GM18909 (cell line): ENCODE data around the gene TUBB4B.
A peak's percentile ranks its signal among the peaks of the same experiment; 100 is the strongest.
"Not testable (repeated sequence)": the region's sequence is repeated elsewhere in the genome, so short reads cannot be mapped to it uniquely, and the experiment has no call there.

Experiments used
- ATAC-seq: cut with Tn5 transposase; IDR thresholded peaks from one replicate; pipeline ENCODE4 v1.9.1; 2021; ENCODE audit warnings: mild to moderate bottlenecking; ENCODE audit not compliant: unreplicated experiment, poor library complexity

Gene TUBB4B

DNA sequence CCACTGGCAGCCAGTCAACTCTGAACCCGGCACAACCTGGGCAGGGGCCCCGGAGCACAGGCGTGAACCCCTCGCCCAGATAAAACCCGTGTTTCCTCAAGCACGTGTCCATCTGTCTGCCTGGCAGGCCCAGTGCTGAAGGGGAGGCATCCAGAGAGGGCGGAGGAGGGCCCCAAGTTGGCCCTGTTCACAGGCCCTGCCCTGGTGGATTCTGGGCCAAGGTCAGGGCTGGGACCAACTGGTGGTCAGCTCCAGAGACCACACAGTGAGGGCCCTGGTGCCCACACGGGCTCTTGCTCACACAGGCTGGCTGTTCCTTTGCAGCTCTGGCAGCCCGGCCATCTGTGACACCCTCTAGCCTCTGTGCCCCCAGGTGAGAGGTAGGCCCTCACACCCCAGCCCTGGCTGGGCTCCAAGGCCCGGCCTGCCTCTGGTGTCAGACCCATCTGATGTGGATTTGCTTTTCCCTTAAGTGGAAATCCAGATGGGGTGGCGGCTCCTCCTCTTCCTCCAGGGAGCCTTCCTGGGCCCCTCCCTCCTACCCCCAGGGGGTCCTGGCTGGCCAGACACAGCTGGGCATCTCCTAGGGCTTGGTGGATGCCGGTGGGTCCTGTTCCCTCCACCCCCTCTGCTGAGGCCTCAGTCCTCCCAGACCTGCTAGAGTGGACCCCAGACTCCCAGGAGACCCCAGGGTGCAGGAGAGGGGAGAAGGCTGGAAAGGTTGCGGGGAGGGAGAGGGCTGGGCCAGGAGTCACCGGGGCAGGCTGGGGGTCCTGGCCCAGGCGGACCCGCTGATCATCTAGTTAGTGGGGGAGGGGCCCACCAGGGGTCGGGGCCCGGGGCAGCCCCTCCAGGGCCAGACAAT, 9.5 kb downstream of the TUBB4B start:
- ATAC-seq, result no peak

DNA sequence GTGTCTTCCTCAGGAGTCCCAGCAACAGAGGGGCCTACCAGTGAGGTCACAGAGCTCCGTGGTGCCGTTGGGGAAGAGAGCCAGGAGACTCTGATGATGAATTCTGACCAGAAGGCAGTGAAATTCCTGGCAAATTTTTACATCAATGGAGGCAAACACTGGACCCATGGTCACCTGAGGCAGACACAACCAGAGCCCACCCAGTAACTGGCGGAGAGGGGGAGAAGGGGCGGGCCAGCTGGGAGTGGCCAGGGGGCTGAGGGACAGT, 10.0 kb downstream of the TUBB4B start, which contains the start of gene STPG3:
TSS of gene STPG3 (plus strand) at position 93 of the 268 bp plus-strand sequence. CDS start at position 94, 1 bp downstream.
- no peak for ATAC-seq

DNA sequence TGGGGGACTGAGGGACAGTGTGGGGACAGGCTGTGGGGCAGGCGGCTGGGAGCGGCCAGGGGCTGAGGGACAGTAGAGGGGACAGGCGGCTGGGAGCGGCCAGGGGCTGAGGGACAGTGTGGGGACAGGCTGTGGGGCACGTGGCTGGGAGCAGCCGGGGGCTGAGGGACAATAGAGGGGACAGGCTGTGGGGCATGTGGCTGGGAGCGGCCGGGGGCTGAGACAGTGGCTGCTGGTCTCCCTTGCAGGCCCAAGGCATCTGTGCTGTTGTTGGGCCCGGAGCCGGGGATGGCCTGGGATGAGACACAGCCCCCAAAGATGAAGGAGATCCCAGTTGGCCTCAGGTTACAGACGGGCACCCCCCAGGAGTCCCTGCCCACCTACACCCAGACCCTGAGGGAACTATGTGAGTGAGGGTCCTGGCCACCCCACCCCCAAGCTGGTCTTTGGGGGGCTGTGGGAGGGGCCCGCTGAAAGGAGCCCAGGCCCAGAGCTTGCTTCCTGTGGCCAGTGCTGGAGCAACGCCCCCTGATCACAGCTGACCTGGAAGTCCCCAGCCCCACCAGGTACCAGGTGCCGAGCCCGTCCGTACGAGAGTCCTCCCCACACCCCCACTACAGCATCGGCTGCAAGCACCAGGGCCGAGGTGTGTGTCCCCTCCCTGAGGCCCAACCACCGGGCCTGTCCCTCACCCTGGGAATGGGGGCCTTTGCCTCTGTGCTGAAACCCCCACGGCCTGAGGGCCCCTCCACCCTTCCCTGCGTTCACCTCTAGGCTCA, 10.6 kb downstream of the TUBB4B start:
- no peak for ATAC-seq

DNA sequence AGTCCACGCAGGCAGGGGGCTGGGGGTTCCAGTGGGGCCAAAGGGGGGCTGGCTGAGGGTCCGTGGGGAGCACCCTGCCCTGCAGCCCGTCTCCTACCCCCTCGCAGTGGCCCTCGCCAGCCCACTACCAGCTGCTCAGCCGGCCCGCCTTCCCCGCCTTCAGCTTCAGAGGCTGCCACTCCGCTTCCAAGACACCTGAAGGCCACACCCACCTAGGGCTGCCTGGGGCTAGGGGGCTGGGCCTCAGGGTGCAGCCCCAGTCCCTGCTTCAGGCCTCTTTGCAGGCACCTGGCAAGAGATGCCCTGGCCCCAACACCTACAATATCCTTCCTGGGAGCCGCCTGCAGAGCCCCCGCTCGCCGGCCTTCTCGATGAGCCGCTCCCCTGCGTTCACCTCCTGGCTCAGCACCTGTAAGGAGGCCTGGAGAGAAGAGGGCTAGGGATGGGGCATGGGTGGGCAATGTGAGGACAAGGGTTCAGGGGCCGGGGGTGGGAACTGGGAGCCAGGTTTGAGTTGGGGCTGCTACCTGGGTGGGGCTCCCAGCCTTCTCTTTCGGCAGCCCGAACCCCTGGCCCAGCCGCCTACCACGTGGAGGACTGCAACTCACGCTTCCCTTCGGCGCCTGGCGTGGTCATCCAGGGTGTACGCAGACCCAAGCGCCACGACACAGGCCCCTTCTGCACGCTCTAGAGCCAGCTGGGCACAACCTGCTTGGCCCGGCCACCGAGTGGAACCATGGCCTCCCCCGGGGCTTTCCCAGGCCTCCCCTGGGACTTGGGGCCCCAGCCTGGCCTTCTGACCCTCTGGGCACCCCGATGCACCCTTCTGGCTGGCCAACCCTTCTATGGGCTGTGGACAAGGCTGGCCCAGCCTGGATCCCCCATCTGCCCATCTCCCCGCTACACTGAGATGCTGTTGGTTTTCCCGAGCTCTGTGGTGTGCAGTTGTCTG, 11.7 kb downstream of the TUBB4B start:
- no peak for ATAC-seq

DNA sequence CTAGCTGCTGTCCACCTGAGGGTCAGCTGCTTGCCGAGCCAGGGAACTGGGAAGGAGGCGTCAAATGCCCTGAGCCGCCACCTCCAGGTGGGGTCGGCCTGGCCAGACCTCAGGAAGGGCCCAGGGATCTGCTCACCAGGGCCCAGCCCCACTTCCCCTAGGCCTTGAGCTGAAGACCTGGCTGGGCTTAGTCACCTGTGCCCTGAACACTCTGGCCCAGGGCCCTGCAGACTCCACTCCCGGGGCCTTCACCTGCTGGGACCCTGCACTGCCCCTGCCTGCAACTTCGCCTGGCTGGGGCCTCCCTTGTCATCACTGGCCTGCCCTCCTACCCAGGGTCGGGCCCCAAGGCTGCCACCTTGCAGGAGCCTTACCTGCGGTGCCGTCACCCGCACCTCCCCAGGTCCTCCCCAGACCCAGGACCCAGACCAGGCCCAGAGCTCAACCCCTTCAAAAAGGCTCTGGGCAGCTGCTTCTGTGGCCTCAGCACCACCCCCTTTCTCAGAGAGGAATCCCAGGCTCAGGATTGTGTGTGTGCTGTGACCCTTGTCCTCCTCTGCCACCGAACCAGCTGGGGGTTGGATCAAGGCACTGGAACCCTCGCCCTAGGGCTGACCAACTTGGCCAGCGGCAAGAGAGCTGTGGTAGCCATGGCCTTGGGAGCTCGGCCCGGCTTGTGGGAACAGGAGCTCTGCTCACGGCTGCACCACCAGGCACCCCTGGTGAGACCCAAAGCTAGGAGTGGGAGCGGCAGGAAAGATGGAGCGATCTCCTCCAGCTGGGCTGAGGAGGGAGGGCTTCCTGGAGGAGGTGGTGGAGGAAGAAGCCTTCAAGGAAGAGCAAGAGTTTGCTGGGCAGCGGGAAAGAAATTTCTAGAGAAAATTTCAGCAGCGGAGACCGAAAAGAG, 12.9 kb downstream of the TUBB4B start:
- no peak for ATAC-seq

DNA sequence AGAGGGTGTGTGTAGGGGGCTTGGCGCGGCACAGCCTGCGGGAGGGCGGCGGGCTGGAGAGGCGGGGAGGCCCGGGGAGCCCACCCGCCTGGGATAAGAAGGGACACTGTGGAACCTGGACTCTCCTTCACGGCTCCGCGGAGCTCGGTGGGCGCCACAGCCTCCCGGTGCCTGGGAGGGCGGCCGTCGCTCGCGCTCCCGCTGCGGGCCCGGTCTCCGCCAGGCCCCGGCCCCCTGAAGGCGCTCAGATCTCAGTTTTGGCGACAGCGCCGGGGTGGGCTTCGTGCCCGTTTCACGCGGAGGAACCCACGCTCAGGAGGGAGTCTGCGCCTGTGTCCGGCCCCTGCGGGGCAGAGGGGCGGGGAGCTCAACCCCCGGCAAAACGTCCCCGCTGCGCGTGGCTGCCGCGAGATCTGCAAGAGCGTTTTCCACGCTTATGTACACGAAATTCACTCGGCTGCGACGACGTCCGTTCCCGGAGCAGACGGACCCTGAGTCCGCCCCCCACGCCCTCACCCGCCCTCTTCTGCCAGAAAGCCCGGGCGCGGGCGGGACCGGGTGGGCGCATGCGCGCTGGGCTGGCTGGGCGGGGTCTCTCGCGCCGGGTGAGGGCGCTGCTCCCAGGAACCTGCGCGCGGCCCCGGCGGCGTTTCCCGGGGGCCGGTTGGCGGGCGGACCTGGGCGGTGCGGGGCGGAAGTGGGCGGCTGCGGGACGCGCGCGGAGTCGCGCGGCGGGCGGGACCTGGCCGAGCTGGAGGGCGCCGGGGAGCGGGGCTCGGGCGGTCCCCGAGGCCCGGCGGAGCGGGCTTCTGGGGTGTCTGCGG, 13.7 kb downstream of the TUBB4B start, which contains the start of gene NELFB:
TSS of gene NELFB (plus strand) at position 704 of the 824 bp plus-strand sequence.
- peak; percentile 76 for ATAC-seq

DNA sequence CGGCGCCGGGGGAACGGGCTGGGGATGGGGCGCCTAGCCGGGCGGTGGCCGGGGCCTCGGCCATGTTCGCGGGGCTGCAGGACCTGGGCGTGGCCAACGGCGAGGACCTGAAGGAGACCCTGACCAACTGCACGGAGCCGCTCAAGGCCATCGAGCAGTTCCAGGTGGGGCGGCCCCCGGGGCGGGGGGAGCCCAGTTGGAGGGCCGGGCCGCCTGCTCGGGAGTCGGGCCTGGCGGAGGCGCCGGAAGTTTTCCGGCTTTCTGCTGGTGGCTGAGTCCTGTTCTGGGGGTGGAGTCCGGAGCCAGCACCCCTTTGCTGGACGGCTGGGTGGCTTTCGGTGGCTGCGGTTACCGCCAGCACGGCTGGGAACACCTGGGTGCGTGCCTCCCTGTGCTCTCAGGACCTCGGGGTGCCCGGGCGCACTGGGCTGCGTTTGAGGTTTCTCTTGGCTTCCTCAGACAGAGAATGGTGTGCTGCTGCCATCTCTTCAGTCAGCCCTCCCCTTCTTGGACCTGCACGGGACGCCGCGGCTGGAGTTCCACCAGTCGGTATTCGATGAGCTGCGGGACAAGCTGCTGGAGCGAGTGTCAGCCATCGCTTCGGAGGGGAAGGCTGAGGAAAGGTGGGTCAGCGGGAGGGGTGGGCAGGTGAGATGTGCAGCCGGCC, 14.5 kb downstream of the TUBB4B start:
- peak; percentile 33 for ATAC-seq

DNA sequence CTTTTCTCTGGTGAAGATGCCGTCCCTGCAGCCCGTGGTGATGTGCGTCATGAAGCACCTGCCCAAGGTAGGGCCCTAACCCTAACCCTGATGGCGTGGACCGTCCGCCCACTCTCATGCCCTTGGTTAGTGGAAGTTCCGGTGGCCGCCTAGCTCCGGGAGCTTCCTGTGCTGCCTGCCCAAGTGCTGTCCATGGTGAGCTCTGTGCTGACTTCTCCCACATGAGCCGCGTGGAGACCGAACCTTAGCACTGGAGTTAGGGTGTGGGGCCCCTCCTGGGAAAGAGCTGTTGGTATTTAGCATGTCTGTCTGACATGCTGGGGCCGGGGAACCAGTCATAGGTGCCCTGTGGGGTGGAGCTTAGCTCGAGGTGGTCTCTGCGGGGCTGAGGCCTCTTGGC, 15.3 kb downstream of the TUBB4B start:
- ATAC-seq, result no peak

DNA sequence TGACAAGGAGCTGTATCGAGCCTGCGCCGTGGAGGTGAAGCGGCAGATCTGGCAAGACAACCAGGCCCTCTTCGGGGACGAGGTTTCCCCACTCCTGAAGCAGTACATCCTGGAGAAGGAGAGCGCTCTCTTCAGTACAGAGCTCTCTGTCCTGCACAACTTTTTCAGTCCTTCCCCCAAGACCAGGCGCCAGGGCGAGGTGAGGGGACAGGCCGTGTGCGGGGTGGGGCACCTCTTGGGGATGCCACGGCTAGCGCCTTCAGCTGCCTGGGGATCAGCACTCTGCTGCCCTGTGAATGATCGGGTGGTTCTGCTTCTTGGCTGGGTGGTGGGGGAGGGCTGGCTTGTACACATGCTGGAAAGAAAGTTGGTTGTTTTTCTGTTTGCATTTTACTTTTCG, 15.8 kb downstream of the TUBB4B start:
- ATAC-seq, result no peak

DNA sequence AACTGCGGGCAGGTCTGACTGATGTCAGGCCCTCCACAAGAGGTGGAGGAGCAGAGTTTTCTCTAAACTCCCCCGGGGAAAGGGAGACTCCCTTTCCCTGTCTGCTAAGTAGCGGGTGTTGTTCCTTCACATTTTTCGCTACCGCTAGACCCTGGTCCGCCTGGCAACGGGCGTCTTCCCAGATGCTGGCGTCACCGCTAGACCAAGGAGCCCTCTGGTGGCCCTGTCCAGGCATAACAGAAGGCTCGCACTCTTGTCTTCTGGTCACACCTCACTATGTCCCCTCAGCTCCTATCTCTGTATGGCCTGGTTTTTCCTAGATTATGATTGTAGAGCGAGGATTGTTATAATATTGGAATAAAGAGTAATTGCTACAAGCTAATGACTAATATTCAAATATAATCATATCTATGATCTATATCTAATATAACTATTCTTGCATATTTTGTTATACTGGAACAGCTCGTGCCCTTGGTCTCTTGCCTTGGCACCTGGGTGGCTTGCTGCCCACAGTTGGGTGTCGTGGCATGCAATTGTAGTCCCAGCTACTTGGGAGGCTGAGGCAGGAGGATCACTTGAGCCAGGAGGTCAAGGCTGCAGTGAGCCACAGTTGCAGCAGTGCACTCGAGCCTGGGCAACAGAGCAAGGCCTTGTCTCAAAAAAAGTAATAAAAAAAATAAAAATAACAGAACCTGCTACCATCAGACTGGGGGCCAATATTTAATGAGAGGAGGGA, 21.3 kb downstream of the TUBB4B start:
- not testable (repeated sequence) for ATAC-seq

DNA sequence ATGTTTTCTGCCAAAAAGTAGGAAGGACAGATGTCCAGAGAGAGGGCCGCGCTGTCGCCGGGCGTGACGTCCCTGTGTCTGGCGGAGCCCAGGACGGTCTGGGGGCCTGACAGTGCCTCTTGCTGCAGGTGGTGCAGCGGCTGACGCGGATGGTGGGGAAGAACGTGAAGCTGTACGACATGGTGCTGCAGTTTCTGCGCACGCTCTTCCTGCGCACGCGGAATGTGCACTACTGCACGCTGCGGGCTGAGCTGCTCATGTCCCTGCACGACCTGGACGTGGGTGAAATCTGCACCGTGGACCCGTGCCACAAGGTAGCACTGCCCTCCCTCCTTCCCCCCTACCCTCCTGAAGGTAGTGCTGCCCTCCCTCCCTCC, 21.8 kb downstream of the TUBB4B start:
- no peak for ATAC-seq

DNA sequence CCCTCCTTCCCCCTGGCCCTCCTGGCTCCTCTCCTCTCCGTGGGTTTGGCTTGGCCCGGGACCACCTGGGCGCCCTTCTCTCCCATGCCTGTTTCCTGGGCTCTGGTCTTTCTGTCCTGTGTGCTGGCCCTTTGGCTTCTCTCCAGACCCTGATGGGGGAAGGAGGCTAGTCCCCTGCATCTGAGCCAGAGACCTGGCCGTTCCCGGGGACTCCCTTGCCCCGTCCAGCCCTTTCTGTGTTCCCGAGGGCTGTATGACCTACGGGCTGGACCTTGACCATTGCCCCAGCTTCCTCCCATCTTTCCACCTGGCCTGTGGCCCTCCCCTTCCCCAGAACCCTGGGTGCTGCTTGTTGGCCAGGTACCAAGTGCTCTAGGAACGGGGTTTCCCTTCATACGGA, 22.4 kb downstream of the TUBB4B start:
- no peak for ATAC-seq

DNA sequence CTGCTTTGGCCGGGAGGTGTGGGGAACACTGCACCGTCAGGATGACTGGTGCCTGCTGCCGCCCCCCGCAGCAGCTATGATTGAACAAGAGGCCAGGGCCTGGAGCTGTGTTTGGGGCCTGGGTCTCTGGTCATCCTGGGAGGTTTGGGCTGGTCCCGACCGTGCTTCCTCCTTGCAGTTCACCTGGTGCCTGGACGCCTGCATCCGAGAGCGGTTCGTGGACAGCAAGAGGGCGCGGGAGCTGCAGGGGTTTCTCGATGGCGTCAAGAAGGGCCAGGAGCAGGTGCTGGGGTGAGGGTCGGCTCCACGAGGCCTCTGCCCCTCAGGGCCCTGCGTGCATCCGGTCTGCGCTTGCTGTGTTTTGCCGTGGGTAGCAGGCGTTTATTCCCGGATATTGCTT, 23.0 kb downstream of the TUBB4B start:
- ATAC-seq, result no peak

DNA sequence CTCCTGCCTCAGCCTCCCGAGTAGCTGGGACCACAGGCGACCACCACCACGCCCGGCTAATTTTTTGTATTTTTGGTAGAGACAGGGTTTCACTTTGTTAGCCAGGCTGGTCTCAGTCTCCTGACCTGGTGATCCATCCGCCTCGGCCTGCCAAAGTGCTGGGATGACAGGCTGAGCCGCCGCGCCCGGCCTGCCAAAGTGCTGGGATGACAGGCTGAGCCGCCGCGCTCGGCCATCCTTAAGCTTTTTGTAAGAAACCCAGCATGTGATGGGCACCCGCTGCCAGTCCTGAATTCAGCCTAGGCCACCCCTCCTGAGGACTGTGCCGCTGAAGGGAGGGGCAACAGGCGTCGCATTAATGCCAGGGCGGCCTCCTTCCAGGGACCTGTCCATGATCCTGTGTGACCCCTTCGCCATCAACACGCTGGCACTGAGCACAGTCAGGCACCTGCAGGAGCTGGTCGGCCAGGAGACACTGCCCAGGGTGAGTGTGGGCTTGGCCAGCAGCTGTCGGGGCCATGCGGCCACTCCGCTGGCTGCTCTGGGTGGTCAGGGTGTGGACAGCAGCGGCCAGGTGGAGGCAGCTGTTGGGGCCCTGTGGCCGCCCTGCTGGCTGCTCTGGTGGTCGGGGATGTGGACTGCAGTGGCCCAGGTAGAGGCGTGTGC, 24.5 kb downstream of the TUBB4B start:
- no peak for ATAC-seq

DNA sequence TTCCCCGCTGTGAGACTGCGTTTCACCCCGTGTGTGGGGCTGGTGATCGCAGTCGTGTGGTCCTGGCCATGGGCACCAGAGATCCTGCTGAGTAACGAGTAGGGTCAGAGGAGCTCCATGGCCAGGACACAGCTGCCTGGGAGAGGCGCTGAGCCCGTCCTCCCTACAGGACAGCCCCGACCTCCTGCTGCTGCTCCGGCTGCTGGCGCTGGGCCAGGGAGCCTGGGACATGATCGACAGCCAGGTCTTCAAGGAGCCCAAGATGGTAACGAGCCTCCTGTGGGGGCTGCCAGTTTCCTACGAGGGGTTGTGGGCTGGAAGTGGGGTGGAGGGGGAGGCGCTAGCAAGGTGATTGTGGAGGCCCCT, 25.1 kb downstream of the TUBB4B start:
- no peak for ATAC-seq

DNA sequence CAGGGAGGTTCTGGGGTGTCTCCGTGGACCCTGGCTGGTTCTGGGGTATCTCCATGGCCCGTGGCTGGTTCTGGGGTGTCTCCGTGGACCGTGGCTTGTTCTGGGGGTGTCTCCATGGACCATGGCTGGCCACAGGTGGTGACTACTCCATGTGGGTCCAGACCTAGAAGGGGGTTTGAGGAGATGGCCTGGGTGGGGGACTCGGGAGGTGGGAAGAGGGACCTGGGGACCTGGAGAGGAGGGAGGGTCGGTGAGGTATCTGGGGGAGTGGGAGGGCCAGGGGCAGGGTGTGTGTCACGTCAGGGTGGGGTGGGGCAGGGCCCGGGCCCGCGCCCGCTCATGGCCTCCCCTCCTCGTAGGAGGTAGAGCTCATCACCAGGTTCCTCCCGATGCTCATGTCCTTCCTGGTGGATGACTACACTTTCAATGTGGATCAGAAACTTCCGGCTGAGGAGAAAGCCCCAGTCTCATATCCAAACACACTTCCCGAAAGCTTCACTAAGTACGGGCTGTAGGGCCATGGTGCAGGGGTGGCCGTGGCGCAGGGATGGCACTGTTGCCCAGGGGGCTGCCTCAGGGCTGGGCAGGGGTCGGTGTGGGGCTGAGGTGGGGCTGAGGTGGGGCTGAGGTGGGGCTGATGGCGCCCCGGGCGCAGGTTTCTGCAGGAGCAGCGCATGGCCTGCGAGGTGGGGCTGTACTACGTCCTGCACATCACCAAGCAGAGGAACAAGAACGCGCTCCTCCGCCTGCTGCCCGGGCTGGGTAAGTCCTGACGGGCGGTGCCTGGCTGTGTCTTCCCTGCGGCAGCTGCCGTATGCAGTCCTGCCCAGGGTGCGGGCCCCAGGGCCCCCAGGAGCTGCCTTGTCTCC, 25.7 kb downstream of the TUBB4B start:
- ATAC-seq, result no peak
